NT2/D1 (cell line): ENCODE measurements around the gene PNPLA7.
A peak's percentile ranks its signal among the peaks of the same experiment; 100 is the strongest.

Experiments
- DNase-seq: peaks from one replicate; pipeline ENCODE4 v3.0.0-alpha.2; 2011; ENCODE audit warnings: low read depth, low spot score
- H3K27me3 ChIP-seq: 2 replicates; pipeline ENCODE4 v1.6.0; 2011; ENCODE audit warnings: mild to moderate bottlenecking; ENCODE audit not compliant: insufficient read length, insufficient read depth
- H3K36me3 ChIP-seq: 2 replicates; pipeline ENCODE4 v1.6.1; 2011; ENCODE audit warnings: mild to moderate bottlenecking, low read length, mixed read lengths; ENCODE audit not compliant: insufficient read depth, insufficient read length
- H3K4me1 ChIP-seq: 2 replicates; pipeline ENCODE4 v1.5.1; 2011; ENCODE audit not compliant: insufficient read depth, insufficient read length
- H3K4me3 ChIP-seq: 2 replicates; pipeline ENCODE4 v1.5.1; 2011; ENCODE audit warnings: low read depth; ENCODE audit not compliant: insufficient read length
- H3K9ac ChIP-seq: 2 replicates; pipeline ENCODE4 v1.6.0; 2011; ENCODE audit warnings: low read depth; ENCODE audit not compliant: insufficient read length
- H3K9me3 ChIP-seq: 2 replicates; pipeline ENCODE4 v1.5.1; 2011; ENCODE audit warnings: mild to moderate bottlenecking, low read length; ENCODE audit not compliant: insufficient read depth
- SUZ12 ChIP-seq: IDR thresholded peaks from 2 replicates; pipeline ENCODE4 v1.6.1; 2011; ENCODE audit not compliant: insufficient read length, insufficient read depth; ENCODE audit errors: extremely low read depth
- YY1 ChIP-seq: IDR thresholded peaks from 2 replicates; pipeline ENCODE4 v1.6.1; 2011; ENCODE audit not compliant: insufficient read length, insufficient read depth
- ZNF274 ChIP-seq: IDR thresholded peaks from 2 replicates; pipeline ENCODE4 v1.6.1; 2011; ENCODE audit warnings: mild to moderate bottlenecking, low read depth, low read length

The PNPLA7 gene

DNA sequence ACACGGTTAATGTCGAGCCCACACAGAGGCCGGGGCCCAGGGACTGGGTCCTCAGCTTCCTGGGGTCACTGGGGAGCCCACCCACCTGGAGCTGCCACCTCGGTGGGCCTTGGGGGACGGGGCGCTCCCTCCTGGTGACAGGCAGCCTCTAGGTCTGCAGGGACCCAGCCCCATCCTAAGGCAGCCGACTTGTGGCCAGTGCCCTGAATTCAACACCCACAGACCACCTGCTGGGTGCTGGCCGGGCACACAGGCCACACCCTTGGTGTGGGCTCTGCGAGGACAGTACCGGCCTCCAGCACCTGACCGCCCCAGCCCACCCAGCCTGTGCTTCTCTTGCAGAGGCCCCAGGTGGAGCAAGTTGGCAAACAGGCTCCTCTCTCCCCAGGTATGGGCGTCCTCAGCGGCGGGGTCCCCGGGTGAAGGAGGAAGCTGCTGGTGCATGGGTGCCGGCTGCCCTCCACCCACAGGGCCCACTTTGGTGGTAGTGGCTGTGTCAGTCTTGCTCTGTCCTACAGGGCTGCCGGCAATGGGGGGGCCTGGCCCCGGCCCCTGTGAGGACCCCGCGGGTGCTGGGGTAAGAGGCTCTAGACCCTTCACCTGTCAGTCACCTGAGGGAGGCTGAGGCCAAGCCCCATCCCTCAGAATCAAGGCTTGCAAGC lies 117.4 kb downstream of the PNPLA7 start:
- peaks cover 6% of the 10 kb centered on the region for H3K4me1 ChIP-seq

DNA sequence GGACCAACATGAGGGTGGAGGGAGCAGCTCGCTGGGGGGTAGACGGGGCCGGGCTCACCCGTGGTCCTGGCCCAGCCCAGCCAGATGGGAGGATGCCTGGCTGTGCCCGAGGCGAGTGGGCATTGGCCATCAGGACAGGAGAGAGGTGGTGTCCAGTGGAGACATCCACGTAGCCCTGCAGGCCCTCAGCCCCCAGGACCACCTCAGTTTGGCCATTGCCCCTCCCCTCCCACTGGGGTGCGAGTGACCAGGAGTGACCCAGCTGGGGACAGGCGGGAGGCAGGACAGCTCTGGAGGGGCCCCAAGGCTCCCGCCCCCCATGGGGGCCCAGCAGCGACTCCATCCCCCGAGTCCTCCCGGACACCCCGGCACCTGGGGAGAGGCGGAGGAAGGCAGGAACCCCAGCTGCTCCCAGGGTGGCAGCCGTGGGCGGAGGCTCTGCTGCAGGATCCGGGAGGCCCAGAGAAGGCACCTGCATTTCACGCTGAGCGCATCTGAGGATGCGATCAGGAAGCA lies 118.7 kb downstream of the PNPLA7 start:
- Histone ChIP-seq H3K27me3 (no peaks in the 10 kb centered on the region), H3K4me1 (peaks cover 8% of the 10 kb centered on the region), H3K9me3 (no peaks in the 10 kb centered on the region), H3K9ac (no peak overlapping the region), H3K4me3 (no peak overlapping the region), H3K36me3 (no peaks in the 10 kb centered on the region)
- no peak for DNase-seq
- TF ChIP-seq YY1 (no peak), SUZ12 (no peak), ZNF274 (no peak)

More for the DNA sequence above, 117.4 kb downstream of the PNPLA7 start:
- Histone ChIP-seq H3K9ac (no peak overlapping the region), H3K27me3 (no peaks in the 10 kb centered on the region), H3K4me3 (no peak overlapping the region), H3K36me3 (no peaks in the 10 kb centered on the region), H3K9me3 (no peaks in the 10 kb centered on the region)
- TF ChIP-seq SUZ12 = no peak
- TF ChIP-seq YY1 = no peak
- no peak for TF ChIP-seq ZNF274
- no peak for DNase-seq

DNA sequence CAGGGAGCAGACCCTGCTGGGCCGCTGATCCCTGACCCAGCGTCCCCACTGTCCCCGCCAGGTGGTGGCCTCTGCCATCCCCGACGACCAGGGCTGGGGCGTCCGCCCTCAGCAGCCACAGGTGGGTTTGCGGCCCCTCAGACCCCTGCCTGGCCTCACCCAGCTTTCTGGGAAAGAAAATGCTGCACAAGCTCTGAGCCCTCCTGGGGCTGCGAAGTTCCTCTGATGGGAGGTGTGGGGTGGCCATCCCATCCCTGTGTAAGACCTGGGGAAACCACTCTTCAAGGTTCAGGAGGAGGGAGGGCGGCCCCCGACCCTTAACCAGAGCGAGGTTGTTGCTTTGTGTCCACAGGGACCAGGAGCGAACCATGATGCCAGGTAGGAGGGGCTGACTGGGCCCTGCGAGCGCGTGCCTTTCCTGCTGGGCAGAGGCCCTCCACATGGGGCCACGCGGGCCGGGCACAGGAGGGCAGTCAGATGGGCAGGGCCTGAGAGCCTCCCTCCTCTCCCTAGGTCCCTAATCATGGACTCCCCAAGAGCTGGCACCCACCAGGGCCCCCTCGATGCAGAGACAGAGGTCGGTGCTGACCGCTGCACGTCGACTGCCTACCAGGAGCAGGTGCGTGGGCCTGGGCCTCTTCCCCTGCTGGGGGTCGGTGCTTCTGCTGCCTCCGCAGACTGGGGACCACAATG lies 119.3 kb downstream of the PNPLA7 start:
- H3K36me3 ChIP-seq = no peaks in the 10 kb centered on the region
- no peak overlapping the region for H3K4me3 ChIP-seq
- DNase-seq = no peak
- H3K27me3 ChIP-seq = no peaks in the 10 kb centered on the region
- no peak overlapping the region for H3K9ac ChIP-seq
- H3K9me3 ChIP-seq = no peaks in the 10 kb centered on the region
- TF ChIP-seq ZNF274 = no peak
- TF ChIP-seq SUZ12 = no peak
- no peak for TF ChIP-seq YY1
- peaks cover 10% of the 10 kb centered on the region for H3K4me1 ChIP-seq

DNA sequence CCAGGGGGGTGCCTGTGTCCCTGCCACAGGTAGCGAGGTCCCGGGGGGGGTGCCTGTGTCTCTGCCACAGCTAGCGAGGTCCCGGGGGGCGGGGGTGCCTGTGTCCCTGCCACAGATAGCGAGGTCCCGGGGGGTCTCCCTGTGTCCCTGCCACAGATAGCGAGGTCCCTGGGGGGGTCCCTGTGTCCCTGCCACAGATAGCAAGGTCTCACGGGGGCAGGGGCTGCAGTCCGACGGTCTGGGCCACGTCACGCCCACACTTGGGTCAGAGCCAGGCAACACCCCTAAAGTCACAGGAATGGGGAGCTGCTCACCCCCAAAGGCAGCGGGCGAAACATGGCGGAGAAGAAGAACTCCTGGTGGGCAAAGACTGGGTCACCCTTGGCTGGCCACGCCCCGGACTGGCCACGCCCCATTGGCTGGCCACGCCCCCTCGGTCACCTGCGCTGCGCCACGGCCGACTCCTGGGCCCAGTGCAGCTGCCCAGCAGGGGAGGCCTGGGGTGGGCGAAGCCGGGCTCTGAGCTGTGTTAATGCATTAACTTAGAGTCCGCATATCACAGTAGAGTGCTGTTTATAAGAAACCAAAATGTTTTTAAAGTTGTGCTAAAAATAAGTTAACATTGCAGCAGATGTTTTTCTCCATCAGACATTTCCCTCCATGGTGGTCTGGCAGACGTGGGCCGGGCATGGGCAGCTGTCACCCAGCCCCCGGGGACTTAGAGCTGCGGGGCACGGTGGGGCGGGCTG lies 120.1 kb downstream of the PNPLA7 start:
- no peak overlapping the region for H3K9ac ChIP-seq
- DNase-seq = no peak
- no peaks in the 10 kb centered on the region for H3K27me3 ChIP-seq
- no peaks in the 10 kb centered on the region for H3K9me3 ChIP-seq
- peaks cover 9% of the 10 kb centered on the region for H3K4me1 ChIP-seq
- no peak overlapping the region for H3K4me3 ChIP-seq
- no peaks in the 10 kb centered on the region for H3K36me3 ChIP-seq
- TF ChIP-seq SUZ12 (no peak), YY1 (no peak), ZNF274 (no peak)

- DNase-seq = no peak
- TF ChIP-seq SUZ12 (no peak), ZNF274 (no peak), YY1 (no peak)
- H3K36me3 ChIP-seq = no peaks in the 10 kb centered on the region
- H3K27me3 ChIP-seq = peaks cover 5% of the 10 kb centered on the region
- H3K4me3 ChIP-seq = no peak overlapping the region
- peak overlapping the region; percentile 50 for H3K9ac ChIP-seq
- H3K4me1 ChIP-seq = peaks cover 9% of the 10 kb centered on the region
- H3K9me3 ChIP-seq = no peaks in the 10 kb centered on the region
Observed at GRCh38 chr9:137429546-137429890, 120.7 kb downstream of the PNPLA7 start.

- no peak overlapping the region for H3K4me3 ChIP-seq
- H3K9me3 ChIP-seq = no peaks in the 10 kb centered on the region
- H3K9ac ChIP-seq = peak overlapping the region; percentile 50
- peaks cover 12% of the 10 kb centered on the region for H3K4me1 ChIP-seq
- TF ChIP-seq ZNF274 (no peak), YY1 (no peak), SUZ12 (no peak)
- peaks cover 10% of the 10 kb centered on the region for H3K27me3 ChIP-seq
- no peak for DNase-seq
- no peaks in the 10 kb centered on the region for H3K36me3 ChIP-seq
Observed at GRCh38 chr9:137428841-137429545, 121.2 kb downstream of the PNPLA7 start.
